Effector CD4-positive, alpha-beta T cell (primary cell): Measurements from ENCODE around the gene TREML2.
"Not testable (repeated sequence)": the region's sequence is repeated elsewhere in the genome, so short reads cannot be mapped to it uniquely, and the experiment has no call there.

Experiments
- DNase-seq: peaks from one replicate; pipeline ENCODE4 v3.0.0-alpha.2; 2020
- total RNA-seq: gene quantifications from one replicate; lab custom pipeline; 2026; lab: John Stamatoyannopoulos, UW

The TREML2 gene, protein sequence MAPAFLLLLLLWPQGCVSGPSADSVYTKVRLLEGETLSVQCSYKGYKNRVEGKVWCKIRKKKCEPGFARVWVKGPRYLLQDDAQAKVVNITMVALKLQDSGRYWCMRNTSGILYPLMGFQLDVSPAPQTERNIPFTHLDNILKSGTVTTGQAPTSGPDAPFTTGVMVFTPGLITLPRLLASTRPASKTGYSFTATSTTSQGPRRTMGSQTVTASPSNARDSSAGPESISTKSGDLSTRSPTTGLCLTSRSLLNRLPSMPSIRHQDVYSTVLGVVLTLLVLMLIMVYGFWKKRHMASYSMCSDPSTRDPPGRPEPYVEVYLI
- total RNA-seq, result 2.8 reads per million, percentile 9 among the genes with 10 or more reads in this experiment

DNA sequence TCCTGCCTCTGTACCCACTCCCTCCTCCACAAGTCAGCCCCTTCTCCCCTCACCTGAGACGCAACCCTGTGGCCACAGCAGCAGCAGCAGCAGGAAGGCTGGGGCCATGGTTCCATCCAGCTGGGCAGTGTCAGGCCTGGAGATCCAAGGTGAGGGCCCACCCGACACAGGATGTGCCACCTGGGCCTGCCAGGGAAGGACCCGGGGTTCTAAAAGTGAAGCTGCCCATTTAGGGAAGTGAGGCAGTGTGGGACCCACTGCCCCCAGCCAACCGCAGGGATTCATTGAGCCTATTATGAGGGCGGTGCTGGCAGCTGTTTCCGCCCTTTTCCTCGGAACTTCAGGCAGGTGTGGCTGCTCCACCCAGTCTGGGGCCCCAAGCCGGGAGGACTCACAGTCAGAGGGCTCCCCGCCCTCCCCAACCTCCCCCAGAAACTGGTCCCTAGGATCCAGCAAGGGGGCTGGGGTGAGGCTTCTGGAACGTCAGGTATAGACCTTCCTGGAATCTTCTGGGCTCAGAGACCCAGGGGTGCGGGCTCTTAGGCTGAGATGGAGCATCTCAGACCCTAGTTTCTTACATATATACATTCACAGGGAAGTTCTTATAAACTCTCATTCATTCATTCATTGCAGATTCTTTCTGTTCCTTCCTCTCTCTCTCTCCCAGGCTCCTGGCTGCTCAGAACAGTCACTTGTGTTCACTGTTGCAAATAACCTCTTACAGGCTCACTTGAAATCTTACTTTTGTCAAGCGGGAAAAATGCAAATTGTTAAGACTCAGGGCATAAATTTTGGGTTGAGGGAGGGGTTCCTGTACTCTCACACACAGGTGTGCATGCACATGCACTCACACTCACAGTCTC, at the start of gene TREML2:
Gene TREML2 (minus strand): TSS at position 249 of the 863 bp plus-strand sequence. CDS start 141 bp downstream, at position 108.
- no peak for DNase-seq

DNA sequence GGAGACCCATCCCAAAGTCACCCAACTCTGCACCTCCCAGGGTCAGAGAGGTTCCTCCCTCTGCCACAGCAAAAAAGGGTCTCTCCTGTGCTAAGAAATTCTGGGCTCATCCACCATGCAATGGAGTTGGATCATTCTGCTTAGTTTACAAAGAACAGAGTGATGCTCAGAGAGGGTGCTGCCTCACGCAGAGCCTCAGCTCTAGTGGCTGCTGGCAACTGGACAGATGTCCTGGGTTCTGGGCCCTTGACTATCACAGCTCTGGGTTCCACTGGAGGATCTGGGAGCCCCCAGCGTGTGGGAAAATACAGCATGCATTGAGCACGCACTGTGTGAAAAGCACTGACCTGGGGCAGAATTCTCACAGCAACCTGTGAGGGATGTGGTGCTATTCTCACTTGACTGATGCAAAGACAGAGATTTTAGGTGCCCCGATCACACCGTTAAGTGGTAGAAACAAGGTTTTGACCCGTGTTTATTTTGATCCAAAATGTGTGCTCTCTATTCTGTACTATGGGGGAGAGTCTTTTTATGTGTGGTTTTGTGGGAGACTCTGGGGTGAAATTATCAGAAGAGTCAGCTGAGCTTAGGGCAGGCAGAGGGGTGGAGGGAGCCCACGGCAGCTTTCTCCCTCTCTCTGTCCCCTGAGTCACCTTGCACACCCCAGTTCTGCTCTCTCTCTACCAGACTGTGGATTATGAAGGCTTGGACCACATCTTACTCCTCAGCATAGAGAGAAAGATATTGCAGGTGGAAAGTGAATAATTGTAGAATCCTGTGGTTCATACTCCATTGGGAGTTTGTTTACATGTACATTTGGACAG, 47.1 kb upstream of the TREML2 start:
- DNase-seq, result no peak

DNA sequence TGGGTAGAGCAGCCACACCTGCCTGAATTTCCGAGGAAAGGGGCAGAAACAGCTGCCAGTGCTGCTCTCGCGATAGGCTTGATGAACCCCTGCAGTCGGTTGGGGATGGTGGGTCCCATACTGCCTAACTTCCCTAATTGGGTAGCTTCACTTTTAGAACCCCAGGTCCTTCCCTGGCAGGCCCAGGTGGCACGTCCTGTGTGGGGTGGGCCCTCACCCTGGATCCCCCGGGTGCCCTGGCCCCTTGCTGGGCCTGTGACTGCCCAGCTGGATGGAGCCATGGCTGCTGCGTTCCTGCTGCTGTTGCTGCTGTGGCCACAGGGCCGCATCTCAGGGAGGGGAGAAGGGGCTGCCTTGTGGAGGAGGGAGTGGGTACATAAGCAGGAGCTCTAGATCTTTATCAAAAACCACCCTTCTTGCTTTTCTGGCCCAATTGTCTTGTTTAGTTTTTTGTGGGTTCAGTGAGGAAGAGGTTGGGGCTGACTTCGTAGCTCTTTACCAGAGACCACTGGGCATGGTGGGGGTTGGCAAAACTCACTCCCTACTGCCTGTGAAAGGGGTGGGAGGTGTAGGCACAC, 46.4 kb upstream of the TREML2 start:
- DNase-seq, result no peak

DNA sequence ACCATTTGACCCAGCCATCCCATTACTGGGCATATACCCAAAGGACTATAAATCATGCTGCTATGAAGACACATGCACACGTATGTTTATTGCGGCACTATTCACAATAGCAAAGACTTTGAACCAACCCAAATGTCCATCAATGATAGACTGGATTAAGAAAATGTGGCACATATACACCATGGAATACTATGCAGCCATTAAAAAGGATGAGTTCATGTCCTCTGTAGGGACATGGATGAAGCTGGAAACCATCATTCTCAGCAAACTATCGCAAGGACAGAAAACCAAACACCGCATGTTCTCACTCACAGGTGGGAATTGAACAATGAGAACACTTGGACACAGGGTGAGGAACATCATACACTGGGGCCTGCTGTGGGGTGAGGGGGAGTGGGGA, 45.6 kb upstream of the TREML2 start:
- not testable (repeated sequence) for DNase-seq

DNA sequence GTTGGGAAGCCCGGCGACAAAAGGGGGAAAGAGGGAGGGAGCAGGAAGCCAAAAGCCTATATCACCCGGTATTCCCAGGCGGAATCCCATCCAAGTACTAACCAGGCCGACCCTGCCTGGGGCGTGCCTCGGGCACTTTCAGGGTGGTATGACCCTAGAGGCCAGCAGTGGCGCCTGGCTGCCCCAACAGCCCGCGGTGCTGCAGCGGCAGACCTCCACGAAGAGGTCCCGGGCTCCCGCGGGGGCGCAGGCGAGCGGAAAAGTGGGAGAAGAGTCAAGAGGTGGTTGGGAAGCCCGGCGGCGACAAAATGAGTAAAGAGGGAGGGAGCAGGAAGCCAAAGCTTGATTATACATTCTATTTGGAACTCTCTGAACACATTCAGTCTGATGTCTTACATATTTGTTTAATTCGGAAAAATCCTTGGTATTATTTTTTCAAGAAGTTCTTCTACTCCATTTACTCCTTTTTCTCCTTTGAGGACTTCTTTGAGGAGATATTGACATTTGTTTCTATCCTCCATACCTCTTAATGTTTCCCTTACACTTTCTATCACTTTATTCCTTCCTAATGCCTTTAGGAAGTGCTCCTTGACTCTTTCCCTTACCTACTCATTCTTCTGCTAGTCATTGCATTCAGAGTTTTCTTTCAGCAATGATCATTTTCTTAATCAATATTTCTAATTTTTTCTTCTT, 38.7 kb upstream of the TREML2 start:
- DNase-seq, result no peak

DNA sequence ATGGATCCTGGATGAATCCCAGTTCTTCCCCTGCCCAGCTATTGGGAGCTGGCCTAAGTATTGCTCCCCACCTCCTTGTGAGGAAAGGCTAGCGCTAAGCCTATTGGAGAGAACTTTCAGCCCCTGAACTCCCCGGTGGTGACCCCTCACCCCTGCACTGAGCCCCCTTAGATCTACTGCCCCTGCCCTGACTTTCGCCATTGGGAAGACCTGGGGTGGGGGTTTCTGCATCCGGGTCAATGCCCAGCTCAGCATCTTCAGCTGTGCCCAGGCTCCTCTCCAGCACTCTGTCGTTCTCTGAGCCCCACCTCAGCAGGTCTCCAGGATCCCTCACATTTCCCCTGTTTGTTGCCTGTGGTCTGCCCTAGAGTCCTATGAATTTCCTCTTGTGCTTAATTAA, 36.2 kb upstream of the TREML2 start:
- no peak for DNase-seq

DNA sequence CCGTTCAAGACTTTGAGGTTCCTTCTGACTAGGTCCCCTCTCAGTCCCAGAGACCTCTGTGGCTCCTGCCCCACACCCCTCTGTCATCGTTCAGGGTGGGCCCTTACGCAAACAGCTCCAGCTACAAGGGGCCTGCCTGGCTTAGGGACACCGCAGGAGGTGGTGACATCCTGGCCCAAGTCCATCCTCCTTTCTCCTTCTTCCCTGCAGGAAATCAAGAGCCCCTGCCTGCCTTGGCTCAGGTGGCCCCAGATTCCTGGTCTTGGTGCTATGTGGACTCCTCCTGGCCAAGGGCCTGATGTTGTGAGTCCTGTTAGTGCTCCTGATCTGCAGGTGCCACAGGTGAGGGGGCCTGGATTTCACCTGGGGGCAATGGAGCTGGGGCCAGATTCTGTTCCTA, 35.3 kb upstream of the TREML2 start:
- DNase-seq, result no peak

DNA sequence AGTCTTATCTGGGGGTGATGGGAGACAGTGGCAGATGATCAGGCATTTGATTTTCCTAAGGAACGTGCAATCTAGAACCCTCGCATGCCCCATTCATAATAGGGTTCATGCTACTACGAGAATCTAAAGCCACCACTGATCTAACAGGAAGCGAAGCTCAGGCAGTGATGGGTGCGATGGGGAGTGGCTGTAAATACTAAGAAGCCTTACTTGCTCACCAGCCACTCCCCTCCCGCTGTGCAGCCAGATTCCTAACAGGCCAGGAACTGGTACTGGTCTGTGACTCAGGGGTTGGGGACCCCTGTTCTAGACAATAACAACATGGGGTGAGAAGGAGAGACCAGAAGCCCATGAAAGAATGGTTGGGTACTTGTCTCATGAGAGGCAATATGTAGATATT, 31.7 kb upstream of the TREML2 start:
- DNase-seq, result no peak

DNA sequence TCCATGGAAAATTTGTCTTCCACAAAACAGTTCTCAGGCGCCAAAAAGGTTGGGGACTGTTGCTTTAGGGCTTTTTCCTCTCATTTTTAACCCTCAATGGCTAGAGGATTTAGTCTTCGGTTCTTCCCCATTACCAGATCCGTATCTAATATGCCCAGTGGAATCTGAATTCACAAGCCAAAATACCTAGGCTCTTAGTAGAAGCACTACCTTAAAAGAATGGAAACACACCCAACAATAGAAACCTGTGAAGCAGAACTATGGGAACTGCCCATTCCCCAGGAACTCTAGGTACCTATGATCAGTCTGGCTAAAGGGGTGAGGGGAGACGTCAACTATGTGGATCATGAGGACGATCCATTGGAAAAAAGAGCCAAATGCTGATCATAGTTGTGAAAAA, 30.3 kb upstream of the TREML2 start:
- no peak for DNase-seq

DNA sequence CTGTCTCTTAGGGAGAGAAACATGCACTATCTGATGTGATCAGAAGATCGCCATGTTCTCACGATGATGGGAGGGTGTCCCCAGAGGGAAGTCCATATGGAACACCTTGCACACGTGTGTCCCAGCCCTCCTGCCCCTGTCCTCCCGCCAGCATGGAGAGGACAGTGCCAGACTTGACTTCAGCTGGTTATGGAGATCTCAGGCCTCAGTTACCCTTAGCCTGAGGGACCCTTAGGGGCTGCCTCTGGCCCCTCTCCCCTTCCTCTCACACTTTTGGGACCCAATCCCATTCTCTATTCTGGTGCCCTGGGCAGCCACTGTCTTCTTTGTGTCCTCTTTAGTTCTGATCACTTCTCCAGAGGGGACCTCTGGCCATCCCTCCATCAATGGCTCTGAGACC, 28.8 kb upstream of the TREML2 start:
- no peak for DNase-seq

DNA sequence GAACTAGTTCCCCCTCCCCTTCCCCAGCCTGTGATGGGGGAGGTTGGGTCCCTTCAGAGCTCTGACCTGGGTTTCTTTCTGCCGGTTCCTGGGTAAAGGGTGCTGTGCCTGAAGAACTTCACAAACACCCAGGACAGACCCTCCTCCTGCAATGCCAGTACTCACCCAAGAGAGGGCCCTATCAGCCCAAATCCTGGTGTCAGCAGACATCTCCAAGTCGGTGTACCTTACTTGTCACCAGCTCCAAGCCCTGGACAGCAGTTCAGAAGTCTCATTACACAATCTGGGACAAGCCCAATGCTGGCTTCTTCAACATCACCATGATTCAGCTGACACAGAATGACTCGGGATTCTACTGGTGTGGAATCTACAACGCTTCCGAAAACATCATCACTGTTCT, 27.7 kb upstream of the TREML2 start:
- no peak for DNase-seq

DNA sequence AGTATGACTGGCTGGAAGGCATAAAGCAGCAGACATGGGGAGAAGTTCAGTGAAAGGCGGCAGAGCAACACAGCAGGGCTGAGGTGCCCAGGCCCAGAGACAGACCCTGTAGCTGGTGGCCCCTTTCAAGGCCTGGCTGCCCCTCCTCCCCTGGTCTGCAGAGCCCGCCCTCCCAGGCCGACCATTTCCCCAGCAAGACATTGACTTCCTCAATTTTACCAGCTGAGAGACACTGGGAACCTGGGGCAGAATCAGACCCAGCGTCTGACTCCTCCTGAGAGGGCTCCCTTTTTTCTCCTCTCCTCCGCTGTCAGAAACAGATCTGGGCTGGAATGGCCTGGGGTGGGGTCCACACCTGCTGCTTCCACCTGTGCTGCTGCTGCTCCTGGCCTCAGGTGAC, 27.1 kb upstream of the TREML2 start, which contains the start of gene TREML4:
Gene TREML4 (plus strand): TSS at position 254 of the 400 bp plus-strand sequence. CDS start 79 bp downstream, at position 333.
- no peak for DNase-seq

DNA sequence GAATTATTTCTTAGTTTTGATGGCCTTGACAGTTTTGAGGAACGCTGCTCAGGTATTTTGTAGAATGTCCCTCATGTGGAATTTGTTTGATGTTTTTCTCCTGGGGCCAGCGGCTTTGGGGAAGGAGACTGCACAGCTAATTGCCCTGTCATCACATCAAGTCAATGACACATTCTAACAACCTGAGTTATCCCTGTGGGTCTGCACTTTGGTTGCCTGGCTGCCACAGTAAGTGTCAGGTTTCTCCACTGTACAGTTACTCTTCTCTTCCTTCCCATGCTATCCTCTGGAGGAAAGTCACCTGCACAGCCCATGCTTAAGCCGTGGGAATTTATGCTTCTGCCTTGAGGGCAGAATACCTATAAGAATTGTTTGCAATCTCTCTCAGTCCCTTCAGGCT, 25.8 kb upstream of the TREML2 start:
- DNase-seq, result no peak

DNA sequence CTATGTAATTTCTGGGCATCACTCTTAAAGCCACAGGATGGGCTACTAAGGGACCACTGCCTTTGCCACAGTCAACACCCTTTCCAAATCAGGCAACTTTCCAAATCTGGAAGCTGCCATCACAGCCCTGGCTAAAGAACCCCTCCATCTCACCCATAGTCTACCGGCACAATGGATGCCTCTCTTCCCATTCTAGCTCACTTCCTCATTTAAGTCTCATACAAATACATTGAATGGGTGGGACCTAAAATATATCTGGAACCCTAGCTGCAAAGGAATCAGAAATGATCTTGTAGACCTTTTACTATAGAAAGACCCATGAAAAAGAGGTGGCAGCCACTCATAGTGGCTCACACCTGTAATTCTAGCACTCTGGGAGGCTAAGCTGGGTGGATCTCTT, 23.9 kb upstream of the TREML2 start:
- DNase-seq, result no peak

DNA sequence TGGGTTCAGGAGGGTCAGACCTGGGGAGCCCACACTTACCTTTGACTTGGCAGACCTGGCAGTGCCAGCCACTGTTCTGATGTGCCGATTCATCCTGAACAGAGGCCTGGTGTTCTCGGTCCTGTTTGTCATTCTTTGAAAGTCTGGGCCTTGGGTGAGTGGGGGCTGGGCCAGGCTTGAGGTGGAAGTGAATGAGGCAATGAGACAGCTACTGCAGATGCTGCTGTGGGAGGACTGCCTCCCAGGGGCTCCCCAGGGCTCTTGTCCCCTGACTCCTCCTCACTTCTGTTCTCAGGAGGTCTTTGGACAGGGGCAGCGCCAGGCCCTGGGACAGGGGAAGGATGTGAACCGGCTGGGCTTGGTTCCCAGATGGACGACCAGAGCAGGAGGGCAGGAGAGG, 21.6 kb upstream of the TREML2 start:
- DNase-seq, result no peak

DNA sequence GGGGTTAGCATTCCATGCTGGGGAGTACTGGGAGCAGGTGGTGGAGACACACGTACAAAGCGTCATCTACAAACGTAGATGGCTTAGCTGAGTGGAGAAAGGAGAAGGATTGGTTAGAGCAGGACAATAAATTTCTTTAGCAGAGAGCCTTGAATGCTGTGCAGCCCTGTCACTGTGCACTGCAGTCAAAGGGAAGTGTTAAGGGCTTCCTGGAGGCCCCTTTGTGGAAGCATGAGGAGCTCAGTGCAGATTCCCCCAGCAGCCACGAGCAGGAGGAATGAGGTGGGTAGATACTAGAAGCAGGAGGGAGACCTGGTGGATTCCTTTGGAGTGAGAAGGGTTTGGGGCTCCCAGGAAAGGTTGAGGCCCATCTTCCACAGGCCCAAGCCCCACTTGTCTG, 21.1 kb upstream of the TREML2 start:
- no peak for DNase-seq

DNA sequence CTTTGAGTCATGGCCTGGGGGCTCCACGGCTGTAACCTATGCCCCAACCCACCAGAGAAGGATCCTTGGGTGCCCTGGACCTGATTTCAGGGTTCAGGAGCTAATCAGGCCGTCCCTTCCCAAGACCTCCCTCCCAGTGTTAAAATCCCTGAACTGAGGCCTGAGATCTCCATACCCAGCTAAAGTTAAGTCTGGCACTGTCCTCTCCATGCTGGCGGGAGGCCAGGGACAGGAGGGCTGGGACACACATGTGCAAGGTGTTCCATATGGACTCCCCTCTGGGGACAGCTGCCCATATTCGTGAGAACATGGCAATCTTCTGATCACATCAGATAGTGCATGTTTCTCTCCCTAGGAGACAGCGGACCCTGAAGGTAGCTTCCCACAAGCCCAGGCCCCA, 15.7 kb upstream of the TREML2 start:
- DNase-seq, result no peak

DNA sequence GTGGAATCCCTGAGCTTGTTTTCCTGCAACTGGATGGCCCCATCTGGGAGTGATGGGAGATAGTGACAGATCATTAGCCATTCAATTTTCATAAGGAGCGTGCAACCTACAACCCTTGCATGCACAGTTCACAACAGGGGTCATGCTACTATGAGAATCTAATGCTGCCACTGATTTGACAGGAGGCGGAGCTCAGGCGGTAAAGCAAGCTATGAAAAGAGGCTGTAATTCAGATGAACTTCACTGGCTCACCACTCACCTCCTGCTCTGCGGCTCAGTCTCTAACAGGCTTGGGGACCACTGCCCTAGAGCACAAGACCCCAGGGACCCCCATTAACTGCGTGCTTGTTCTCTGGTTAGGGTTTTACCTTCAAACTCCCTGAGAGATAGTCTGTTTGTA, 14.8 kb upstream of the TREML2 start:
- no peak for DNase-seq

DNA sequence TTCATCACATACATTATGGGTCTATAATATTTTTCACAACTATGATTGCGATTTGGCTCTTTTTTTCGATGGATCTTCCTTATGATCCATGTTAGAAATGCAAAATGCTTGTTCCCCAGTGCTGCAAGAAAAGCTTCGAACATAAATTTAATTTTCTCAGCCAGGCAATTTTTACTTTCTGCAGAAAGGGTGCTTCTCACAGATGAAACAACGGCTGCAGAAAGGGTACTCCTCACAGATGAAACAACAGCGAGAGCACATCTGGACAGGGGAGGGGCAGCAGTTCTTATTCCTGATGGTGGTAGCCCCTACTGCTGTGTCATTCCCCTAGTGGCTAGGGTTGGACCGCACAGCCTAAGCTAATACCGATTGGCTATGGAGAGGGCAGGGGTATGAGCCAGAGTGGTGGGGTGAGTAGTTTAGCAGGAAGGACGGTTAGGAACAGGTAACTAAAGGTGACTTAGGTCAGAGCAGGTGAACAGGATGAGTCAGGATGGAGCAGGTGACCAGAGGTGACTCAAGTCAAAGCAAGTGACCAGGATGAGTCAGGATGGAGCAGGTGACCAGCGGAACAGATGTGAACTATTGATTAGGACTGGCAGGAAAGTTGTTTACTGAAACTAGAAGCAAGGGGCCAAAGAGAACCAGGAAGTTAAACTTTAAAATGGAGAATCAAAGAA, 13.8 kb upstream of the TREML2 start:
- no peak for DNase-seq

DNA sequence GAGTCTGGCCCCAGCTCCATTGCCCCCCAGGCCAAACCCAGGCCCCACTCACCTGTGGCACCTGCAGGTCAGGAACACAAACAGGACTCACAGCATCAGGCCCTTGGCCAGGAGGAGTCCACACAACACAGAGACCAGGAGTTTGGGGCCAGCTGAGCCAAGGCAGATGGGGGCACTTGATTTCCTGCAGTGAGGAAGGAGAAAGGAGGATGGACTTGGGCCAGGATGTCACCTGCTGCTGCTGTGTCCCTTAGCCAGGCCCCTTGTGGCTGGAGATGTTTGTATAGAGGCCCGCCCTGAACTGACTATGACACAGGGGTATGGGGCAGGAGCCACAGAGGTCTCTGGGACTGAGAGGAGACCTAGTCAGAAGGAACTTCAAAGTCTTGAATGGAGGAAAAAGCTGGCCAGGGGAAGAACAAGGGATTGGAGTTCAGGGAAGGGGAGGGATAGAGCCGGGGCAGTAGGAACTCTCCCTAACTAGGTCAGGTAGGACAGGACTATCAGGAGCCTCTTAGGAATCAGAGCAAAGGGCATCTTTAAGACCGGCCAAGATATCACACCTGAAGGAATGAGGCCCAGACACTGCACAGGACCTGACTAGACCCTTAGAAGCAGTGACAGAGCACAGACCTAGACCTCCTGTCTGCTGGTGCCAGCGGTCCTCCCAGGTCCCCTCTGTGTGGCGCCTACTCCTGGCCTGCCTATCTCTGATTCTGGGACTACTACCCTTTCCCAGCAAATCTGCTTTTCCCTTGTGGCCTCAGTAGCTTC, 8.8 kb upstream of the TREML2 start:
- no peak for DNase-seq
